PFSK-1 (cell line): ENCODE results near the gene USH1G.

ENCODE experiments used
- FOXP2 ChIP-seq: optimal IDR thresholded peaks from 2 replicates; pipeline ENCODE3; 2011; ENCODE audit warnings: borderline replicate concordance, control low read depth, inconsistent platforms; ENCODE audit not compliant: insufficient read depth; ENCODE audit errors: extremely low read length, extremely low read depth
- POLR2AphosphoS5 ChIP-seq: IDR thresholded peaks from 2 replicates; pipeline ENCODE4 v1.6.1; 2012; ENCODE audit warnings: low read depth, mild to moderate bottlenecking, control low read depth, low read length, moderate library complexity
- SIN3A ChIP-seq: IDR thresholded peaks from 2 replicates; pipeline ENCODE4 v1.6.1; 2012; ENCODE audit warnings: mild to moderate bottlenecking, low read length, moderate library complexity, borderline replicate concordance; ENCODE audit not compliant: insufficient read depth
- TAF1 ChIP-seq: IDR thresholded peaks from 2 replicates; pipeline ENCODE4 v1.6.1; 2012; ENCODE audit warnings: low read length, control low read depth, borderline replicate concordance; ENCODE audit not compliant: insufficient read depth
- TF ChIP-seq, protein P1 (sequence below), 2 experiments: IDR thresholded peaks; 2 replicates each; pipeline versions ENCODE4 v1.6.1 to v1.8.0; 2011 to 2012; ENCODE audit warnings: low read depth in 2 of 2, low read length in 2 of 2, control low read depth in 1 of 2, inconsistent platforms in 1 of 2, mild to moderate bottlenecking in 1 of 2, moderate library complexity in 1 of 2; ENCODE audit not compliant: insufficient read depth in 1 of 2

DNA sequence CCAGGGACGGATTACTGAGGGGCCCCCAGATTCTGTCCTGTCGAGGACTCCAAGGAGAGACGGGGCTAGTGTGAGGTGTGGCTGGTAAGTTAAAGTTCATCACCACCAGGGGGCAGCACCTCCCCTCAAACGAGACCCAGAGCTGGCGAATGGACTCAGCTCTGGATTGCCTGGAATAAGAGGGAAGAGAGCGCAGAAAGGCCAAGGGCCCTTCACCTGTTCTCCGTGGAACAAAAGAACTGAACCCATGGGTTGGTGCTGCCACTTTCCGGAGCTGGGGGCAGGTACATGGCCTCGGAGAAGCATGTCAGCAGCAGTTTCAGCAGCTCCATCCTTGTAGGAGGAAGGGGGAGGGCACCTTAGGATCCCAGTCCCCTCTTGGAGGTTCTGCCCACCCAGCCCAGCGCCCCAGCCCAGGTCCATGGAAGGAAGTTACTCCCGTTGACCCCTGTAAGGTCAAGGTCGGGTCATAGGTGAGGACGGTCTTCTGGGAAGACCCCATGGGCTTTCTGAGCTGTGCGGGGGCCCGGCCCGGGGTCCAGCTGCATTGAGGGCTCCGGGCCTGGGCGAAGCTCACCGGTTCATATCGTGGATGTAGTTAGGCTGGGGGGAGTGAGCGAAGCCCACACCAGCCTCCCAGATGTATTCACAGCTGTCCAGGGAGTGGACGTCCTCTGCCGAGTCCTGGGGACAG lies 38.7 kb upstream of the USH1G start:
- no peak for TF ChIP-seq TAF1
- no peak for TF ChIP-seq SIN3A
- no peak for TF ChIP-seq POLR2AphosphoS5
- no peak for TF ChIP-seq FOXP2
- TF ChIP-seq, protein P1, sequence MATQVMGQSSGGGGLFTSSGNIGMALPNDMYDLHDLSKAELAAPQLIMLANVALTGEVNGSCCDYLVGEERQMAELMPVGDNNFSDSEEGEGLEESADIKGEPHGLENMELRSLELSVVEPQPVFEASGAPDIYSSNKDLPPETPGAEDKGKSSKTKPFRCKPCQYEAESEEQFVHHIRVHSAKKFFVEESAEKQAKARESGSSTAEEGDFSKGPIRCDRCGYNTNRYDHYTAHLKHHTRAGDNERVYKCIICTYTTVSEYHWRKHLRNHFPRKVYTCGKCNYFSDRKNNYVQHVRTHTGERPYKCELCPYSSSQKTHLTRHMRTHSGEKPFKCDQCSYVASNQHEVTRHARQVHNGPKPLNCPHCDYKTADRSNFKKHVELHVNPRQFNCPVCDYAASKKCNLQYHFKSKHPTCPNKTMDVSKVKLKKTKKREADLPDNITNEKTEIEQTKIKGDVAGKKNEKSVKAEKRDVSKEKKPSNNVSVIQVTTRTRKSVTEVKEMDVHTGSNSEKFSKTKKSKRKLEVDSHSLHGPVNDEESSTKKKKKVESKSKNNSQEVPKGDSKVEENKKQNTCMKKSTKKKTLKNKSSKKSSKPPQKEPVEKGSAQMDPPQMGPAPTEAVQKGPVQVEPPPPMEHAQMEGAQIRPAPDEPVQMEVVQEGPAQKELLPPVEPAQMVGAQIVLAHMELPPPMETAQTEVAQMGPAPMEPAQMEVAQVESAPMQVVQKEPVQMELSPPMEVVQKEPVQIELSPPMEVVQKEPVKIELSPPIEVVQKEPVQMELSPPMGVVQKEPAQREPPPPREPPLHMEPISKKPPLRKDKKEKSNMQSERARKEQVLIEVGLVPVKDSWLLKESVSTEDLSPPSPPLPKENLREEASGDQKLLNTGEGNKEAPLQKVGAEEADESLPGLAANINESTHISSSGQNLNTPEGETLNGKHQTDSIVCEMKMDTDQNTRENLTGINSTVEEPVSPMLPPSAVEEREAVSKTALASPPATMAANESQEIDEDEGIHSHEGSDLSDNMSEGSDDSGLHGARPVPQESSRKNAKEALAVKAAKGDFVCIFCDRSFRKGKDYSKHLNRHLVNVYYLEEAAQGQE (IDR thresholded peaks at IDR 0.05; ENCODE audit: insufficient read depth in 1 of 2, low read depth in 2 of 2, low read length in 2 of 2) = no peak
